Occipital lobe (tissue), 2 donors: ENCODE data around the gene ECEL1. TPM values are rescaled to one million over a fixed set of nuclear protein-coding genes. Genes with fewer than 3 reads are reported as not detected.

Experiments used
- DNase-seq: peaks from one replicate; lab custom pipeline; 2025; lab: John Stamatoyannopoulos, UW
- total RNA-seq: library from RNA; depleted of rRNA; stranded (reverse); fragments of >200 nt; gene quantifications from one replicate; pipeline ENCODE4 v1.2.3, GENCODE V29; 2014

ECEL1 gene
- total RNA-seq, 1 donor from 2014 or later: 1.2 TPM

DNA sequence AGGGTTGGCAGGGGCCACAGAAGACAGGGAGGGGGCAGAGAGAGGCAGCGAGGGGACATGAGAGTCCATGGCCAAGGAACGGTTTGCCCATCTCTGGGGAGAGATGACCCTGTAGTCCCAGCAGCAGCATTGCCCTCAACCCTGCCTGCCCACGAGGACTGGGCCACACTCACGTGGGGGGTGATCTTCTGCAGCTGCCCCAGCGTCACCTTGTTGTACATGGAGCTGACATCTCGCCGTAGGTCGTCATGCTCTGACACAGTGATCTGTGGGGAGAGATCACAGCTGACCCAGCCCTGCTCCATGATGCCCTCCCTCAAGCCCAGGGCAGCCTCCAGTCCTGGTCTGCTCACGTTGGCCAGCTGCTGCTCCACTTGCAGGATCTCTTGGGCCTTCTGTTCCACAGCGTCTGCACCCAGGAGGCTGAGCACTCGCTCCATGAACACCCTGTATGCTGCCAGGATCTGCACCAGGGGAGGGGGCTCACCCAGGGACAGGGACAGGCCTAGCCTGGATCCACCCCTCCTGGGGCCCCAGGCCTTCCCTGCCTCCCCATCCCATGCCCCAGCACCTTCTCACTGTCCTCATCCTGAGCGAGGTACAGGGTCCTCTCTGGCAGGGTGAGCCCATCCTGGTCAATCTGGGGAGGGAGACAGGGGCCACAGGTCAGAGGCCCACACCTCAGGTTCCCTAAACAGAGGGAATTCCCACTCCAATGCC lies 2.8 kb downstream of the ECEL1 start:
- DNase-seq: no peak

DNA sequence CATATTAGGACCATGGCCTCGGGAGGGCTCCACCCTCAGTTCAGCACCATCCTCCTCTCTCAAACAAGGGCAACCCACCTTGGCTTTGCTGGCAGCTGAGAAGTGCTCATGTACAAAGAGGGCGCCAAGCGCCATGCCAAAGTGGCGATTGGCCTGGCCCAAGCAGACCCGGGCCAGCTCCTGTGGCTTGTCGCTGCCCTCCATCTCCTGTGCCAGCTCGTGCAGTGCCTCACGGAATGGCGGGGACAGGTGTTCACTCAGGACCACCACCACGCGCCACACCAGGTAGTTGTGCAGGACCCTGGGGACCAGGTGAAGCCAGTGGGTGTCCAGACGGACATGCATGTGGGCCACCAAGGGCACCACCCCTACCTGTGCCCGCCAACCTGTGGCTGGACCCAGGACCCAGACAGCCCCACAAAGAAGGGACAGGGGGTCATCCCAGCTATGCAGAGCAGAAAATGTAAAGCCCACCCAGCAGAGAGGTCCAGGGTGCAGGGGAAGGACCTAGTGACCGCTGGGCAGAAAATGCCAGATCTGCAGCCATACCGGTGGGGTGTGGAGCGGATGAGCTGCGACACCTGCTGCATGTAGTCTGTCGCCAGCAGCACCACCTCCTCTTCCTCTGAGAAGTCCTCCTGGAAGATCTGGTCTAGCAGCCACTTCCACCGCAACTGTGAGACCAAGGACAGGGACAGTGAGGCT lies 3.6 kb downstream of the ECEL1 start:
- DNase-seq: no peak

- no peak for DNase-seq
Measured at GRCh38 chr2:232483311-232483922, 4.2 kb downstream of the ECEL1 start.

DNA sequence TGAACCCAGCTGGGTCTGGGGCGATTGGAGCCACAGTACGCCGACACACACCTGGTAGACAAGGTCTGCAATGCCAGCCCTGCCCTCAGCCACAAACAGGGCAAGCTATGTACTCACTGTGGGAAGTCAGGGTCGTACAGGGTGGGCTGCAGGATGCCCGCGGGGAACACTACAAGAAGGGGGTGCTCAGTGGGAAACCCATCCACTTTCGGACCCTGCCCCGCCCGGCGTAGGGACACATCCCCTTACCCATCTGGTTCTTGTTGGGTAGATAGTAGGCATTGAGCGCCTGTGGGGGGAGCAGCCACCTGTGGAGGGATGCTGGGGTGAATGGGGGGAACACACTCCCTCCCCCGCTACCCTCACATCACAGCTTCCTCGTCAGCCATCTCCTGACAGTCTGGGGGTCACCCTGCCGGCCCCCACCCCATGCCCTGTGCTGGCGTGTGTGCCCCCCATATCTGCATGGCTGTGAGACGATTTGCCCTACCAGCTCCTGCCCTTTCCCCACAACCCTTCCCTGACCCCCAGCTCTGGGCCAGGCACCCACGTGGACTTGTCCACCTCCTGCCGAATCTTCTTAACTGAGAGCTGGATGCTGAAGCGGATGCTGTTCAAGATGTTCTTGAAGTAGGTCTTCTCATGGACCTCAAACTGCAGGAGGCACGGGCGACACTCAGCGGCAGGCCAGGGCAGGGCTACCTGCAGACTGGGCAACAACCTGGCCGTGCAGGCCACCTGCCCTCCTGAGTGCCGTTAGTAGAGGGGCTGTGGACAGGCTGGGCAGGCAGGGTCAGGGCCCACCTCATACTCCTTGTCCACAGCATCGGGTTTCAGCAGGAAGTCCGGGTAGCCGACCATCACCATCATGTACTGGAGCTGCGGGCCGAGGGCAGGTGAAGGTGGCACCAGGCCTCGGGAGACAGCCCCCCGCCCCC lies 5.1 kb downstream of the ECEL1 start:
- no peak for DNase-seq

DNA sequence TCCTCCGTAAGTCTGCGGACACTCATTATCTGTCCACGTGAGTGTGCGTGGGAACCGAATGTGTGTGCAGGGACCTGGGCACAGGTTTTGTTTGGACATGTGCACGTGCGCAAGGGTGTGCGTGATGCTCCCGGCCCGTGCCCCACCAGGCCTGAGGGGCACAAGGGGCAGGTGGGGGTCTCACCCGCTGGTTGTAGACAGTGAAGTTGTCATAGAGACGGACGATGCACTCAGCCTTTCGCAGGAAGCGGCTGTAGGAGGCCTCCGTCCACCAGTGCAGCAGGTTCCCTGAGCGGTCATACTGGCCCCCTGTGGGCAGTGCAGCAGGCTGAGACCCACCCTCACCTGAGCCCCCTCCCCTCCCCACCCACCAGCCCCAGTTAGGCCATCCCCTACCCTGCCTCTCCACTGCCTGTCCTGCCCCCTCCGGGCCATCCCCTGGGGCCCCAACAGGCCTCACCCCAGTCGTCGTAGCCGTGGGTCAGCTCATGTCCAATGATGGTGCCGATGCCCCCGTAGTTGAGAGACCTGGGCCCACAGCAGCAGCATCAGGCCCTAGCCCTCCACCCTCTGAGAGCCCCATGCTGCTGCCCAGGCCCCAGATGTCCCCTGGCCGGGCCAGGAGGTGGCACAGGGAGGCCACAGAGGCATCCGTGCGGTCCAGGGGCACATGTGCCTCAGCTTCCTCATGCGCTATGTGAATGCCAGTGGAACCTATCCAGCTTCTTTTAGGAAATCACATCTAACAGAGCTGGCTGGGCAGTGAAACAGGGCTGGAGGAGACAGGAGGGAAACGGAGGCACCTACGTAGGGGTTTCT lies 6.1 kb downstream of the ECEL1 start:
- DNase-seq: no peak

DNA sequence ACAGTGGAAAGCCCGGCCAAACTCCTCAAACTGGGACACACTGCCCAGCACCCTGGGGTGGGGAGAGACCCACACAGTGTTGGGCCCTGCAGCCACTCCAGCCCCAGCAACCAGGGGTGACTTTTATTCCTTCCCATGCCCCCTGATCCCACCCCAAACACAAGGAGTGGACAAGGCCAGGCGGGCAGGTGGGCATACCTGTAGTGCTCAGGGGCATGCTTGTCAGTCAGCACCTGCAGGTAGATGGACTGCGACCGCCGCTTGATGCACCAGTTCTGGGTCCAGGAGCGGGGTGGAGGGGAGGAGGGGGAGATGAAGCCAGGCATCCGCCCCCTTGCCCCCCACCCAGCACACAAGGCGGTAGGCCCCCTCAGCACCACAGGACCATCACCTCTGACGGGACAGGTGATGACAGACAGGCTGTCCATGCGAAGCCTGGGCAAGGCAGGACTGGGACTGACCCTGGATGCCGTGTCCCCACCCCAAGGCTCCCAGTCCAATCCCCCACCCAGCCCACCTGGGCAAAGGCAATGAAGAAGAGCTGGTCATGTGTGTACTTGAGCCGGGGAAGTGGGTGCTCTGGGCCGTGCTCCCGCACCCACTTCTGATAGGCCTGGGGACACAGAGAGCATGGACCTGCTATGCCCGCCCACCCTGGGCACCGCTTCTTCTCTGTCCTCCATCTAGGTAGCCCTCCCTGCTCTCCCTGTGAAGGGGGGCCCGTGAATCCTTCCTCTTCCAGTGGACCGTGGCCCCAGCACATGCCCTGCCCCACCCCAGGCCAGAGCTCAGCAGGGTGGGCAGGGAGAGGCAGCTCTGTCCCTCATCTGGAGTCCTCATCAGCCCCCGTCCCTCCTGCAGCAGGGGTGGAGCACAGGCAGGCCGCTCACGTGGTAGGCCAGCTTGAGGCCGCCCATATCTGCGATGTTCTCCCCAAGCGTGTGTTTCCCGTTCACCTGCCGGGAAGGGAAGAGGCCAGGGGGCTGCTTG lies 7.1 kb downstream of the ECEL1 start:
- no peak for DNase-seq

DNA sequence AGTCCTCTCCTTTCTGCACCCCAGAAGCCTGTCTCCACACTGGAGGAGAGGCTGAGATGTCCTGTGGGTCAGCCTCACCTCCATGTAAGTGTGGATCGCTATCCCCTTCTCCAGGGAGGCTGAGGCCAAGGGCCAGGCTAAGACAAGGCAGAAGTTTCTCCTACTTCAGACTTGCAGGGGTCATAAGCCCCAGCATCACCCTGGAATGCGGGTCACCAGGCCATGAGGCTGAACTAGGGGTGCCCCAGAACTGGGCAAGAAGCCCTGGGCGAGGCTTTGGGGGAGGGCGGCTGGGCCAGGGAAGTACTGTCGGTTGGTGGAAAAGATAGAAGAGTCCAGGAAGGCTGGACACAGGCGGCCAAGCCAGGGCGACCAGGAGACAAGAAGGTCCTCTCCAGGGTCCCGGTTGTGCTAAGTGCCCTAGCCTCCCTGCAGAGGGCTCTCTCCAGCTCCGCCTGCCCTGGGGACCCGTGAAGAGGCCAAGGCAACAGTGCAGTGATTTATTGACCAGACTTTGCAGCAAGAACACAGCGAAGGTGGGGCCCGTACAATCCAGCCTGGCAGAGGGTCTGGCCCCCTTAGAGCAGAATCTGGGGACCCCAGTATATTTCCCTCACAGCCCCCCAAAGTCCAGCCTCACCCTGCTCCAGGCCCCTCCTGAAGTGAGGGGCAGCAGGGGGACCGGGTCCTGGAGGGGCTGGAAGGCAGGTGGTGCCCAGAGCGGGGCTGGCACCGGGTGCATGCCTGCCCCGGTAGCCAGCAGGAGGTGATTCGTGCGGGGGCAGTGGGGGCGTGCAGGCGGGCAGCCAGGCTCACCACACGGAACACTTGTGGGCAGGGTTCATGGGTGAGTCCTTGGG lies 8.1 kb downstream of the ECEL1 start:
- no peak for DNase-seq

GRCh38 chr2:232478571-232479340 lies 8.9 kb downstream of the ECEL1 start:
- DNase-seq: no peak

DNA sequence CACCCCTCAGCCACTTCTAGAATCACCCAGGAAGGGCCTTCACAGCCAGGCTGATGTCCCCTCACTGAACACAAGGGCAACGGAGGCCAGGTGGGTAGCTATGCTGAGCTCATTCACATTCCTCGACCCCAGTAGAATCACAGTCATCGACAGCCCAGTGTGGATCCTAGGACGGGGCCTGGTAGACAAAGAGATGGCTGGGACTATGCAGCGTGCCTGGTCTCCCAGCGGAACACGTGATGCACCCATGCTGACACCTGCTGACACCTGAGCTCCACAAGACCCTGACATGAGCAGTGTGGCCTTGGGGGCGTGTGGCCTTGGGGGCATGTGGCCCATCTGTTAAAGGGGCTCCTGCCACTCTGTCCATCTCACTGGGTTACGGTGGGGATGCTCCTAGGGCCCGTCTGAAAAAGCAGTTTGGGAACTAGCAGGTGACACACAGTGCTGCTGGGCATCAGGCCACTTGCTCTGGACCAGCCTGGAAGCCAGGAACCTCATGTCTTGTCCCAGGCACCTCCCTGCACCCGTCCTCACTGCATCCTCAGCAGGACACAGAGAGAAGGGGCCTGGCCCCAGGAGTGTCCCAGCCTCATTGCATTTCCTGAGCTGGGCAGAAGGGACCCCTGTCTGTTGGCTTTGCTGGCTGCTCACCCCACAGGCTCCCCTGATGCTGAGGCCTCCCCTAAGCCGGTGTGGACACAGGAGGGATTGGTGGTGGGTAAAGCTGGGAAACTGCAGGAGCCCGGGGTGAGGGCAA lies 9.7 kb downstream of the ECEL1 start:
- DNase-seq: no peak

GRCh38 chr2:232476791-232477190 lies 10.8 kb downstream of the ECEL1 start:
- no peak for DNase-seq

GRCh38 chr2:232476045-232476444 lies 11.6 kb downstream of the ECEL1 start:
- no peak for DNase-seq

GRCh38 chr2:232473467-232473890 lies 14.2 kb downstream of the ECEL1 start:
- DNase-seq: no peak

- DNase-seq: no peak
Measured at GRCh38 chr2:232466221-232466620, 21.4 kb downstream of the ECEL1 start.

DNA sequence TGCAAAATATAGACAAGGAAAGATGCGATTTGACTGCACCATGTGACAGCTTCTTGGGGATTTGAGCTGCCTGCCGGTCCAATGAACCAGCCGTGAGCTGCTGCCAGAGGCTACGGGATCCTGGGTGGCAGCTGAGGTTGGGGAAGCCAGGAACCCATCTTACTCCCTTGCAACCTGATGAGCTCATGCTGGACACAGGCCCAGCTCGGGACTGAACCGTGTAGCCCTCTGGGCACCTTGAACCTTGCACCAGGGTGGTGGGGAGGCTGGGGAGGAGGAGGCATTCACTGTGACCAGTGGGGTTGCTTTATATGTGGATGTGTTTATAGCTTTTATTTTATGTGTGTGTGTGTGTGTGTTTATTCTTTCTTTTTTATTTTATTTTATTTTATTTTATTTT lies 22.6 kb downstream of the ECEL1 start:
- DNase-seq: no peak

GRCh38 chr2:232464544-232464885 lies 23.1 kb downstream of the ECEL1 start:
- no peak for DNase-seq

GRCh38 chr2:232463701-232464543 lies 23.7 kb downstream of the ECEL1 start:
- no peak for DNase-seq
